GM19193 (cell line): ENCODE results near the gene STING1.

Source experiments
- POLR2A ChIP-seq: IDR thresholded peaks from 4 replicates; pipeline ENCODE4 v1.6.1; 2011; ENCODE audit not compliant: insufficient read depth, insufficient read length; ENCODE audit errors: extremely low read depth

The STING1 gene

GRCh38 chr5:139459451-139459934, 23.1 kb downstream of the STING1 start:
- no peak for TF ChIP-seq POLR2A

- TF ChIP-seq POLR2A: no peak
These were observed 23.8 kb downstream of the STING1 start for GRCh38 chr5:139458580-139459407.

- TF ChIP-seq POLR2A: no peak
These were observed 24.8 kb downstream of the STING1 start for GRCh38 chr5:139457653-139458306.

- no peak for TF ChIP-seq POLR2A
These were observed 25.3 kb downstream of the STING1 start for GRCh38 chr5:139457241-139457640.

GRCh38 chr5:139456776-139457175, 25.8 kb downstream of the STING1 start:
- no peak for TF ChIP-seq POLR2A

- no peak for TF ChIP-seq POLR2A
These were observed 27.8 kb downstream of the STING1 start for GRCh38 chr5:139454568-139455290.

- TF ChIP-seq POLR2A: no peak
These were observed 28.6 kb downstream of the STING1 start for GRCh38 chr5:139453683-139454567.

GRCh38 chr5:139451878-139452660, 30.5 kb downstream of the STING1 start:
- TF ChIP-seq POLR2A: no peak

- TF ChIP-seq POLR2A: no peak
These were observed 31.4 kb downstream of the STING1 start for GRCh38 chr5:139451176-139451575.

GRCh38 chr5:139446956-139447779, 35.4 kb downstream of the STING1 start:
- no peak for TF ChIP-seq POLR2A

- TF ChIP-seq POLR2A: no peak
These were observed 37.0 kb downstream of the STING1 start for GRCh38 chr5:139445325-139446170.
